H1 (cell line): Measurements from ENCODE around the gene NEDD9. TPM values are rescaled to one million over a fixed set of nuclear protein-coding genes. Genes with fewer than 3 reads are reported as not detected.

Source experiments
- BCL11A ChIP-seq, 2 experiments: IDR thresholded peaks; one replicate each; pipeline ENCODE4 v1.6.1; 2011; ENCODE audit warnings: low read depth in 2 of 2, low read length in 2 of 2, mild to moderate bottlenecking in 2 of 2
- MAFK ChIP-seq: IDR thresholded peaks from 2 replicates; pipeline ENCODE4 v1.6.1; 2012; ENCODE audit warnings: low read depth, mild to moderate bottlenecking, improper control_type of control experiment, low read length
- polyA plus RNA-seq, 7 experiments: library from polyadenylated mRNA; depleted of rRNA in 3 of 7; stranded (reverse) in 5 of 7; unstranded in 2 of 7; fragments of >200 nt in 5 of 7; fragments of 200-250 nt in 2 of 7; gene quantifications; 1 replicate in 5 of 7; 2 replicates in 1 of 7; 4 replicates in 1 of 7; pipeline versions ENCODE4 v1.2.1 to v1.2.3, GENCODE V29; 2011 to 2013; ENCODE audit warnings: missing spikeins in 2 of 7, mixed read lengths in 2 of 7
- total RNA-seq: library from RNA; stranded (reverse); fragmentation: NEBNext Ultra II Directional; extraction: Animal tissue kit (Norgen Biotek cat#: 25700); gene quantifications from 2 replicates; pipeline ENCODE4 v1.2.1, GENCODE V29; 2021

The NEDD9 gene
- total and polyA plus RNA-seq, 2 of the 8 experiments (the other 6 are each of a cell fraction or from before 2014, with no cell fraction given): 3.6 to 12.0 TPM

DNA sequence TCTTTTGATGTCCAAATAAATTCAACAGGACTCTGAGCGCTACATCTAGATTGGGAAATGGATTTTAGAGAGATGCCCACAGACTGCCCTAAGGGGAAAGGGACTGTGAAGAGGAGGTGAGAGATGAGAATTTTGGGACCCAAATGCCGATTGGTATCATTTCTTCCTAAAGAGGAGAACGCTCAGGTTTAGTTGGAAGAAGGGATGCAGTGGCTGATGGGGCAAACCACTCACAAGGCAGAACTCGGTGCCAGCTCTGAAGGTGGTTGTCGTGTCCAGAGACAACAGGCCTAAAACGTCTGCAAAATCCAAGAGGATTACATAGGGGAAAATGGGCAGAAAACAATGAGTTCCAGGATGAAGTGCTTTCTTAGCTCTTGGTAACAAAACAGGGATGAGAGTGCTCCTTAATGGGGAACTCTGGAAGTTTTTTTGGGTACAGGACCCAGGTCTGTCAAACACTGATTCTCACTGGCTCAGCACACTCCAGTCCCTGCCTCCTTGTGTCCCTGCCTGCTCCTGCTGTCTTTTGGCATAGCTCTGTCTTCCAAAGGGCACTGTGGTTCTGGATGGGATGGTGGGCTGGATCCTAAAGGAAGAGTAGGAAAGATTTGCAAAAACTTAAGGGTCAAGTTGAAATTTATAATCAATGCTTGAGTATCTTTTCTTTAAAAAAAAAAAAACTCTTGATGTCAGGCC, 29.0 kb downstream of the NEDD9 start (continued):
- no peak for TF ChIP-seq BCL11A (IDR thresholded peaks at IDR 0.05; ENCODE audit: low read depth in 2 of 2, low read length in 2 of 2)
- TF ChIP-seq MAFK: no peak
